Tibial artery (tissue), 4 donors: Measurements from ENCODE around the gene KNDC1.

Source experiments
- DNase-seq, 2 donors: peaks; one replicate each; pipeline ENCODE4 v3.0.0-alpha.2; 2019
- H3K27ac ChIP-seq, 2 donors: fragments of 200-600 bp; sonication (generic) in 1 of 2; 1 replicate in 1 of 2; 2 replicates in 1 of 2; pipeline ENCODE4 v1.5.1; 2018 to 2019; ENCODE audit warnings: mild to moderate bottlenecking in 1 of 2
- H3K27me3 ChIP-seq, 2 donors: fragments of 200-600 bp; sonication (generic) in 1 of 2; one replicate each; pipeline versions ENCODE4 v1.5.1 to v1.6.0; 2016 to 2019
- H3K36me3 ChIP-seq, 3 donors: fragments of 200-600 bp; sonication (generic) in 2 of 3; one replicate each; pipeline ENCODE4 v1.5.1; 2016 to 2019; ENCODE audit warnings: mild to moderate bottlenecking in 2 of 3
- H3K4me1 ChIP-seq, 4 donors: fragments of 200-600 bp; sonication (generic) in 2 of 4; 1 replicate in 3 of 4; 2 replicates in 1 of 4; pipeline ENCODE4 v1.5.1; 2016 to 2019
- H3K4me3 ChIP-seq, 2 donors: fragments of 200-600 bp; sonication (generic) in 1 of 2; 1 replicate in 1 of 2; 2 replicates in 1 of 2; pipeline ENCODE4 v1.5.1; 2018 to 2019; ENCODE audit warnings: mild to moderate bottlenecking in 2 of 2
- H3K9me3 ChIP-seq, 3 donors: fragments of 200-600 bp; sonication (generic) in 1 of 3; one replicate each; pipeline ENCODE4 v1.5.1; 2016 to 2019
- CTCF ChIP-seq, 2 experiments: fragments of 200-600 bp in 1 of 2; fragments of 450-650 bp in 1 of 2; IDR thresholded peaks; one replicate each; pipeline ENCODE4 v1.5.1; 2017 to 2019; ENCODE audit warnings: antibody characterized with exemption in 2 of 2, mild to moderate bottlenecking in 1 of 2, moderate library complexity in 1 of 2
- intact Hi-C: fragments of 100-400 bp; cut with DNase I; formaldehyde crosslinking; loops from one replicate; pipeline ENCODE4 v1.15.0; 2023; ENCODE audit warnings: low total_unique reads

The KNDC1 gene

GRCh38 chr10:133114251-133114650 lies 45.8 kb upstream of the KNDC1 start:
- H3K4me3 ChIP-seq = no peak overlapping the region
- no peak overlapping the region for H3K27ac ChIP-seq
- H3K9me3 ChIP-seq = peaks cover 0 to 10% (median 6%) of the 10 kb centered on the region in 3 donors
- no peak for TF ChIP-seq CTCF (IDR thresholded peaks at IDR 0.05)
- no peak for DNase-seq
- no peaks in the 10 kb centered on the region for H3K36me3 ChIP-seq
- intact Hi-C loops = no loop called here
- H3K27me3 ChIP-seq = peaks cover 0 to 35% of the 10 kb centered on the region in 2 donors
- no peaks in the 10 kb centered on the region for H3K4me1 ChIP-seq

DNA sequence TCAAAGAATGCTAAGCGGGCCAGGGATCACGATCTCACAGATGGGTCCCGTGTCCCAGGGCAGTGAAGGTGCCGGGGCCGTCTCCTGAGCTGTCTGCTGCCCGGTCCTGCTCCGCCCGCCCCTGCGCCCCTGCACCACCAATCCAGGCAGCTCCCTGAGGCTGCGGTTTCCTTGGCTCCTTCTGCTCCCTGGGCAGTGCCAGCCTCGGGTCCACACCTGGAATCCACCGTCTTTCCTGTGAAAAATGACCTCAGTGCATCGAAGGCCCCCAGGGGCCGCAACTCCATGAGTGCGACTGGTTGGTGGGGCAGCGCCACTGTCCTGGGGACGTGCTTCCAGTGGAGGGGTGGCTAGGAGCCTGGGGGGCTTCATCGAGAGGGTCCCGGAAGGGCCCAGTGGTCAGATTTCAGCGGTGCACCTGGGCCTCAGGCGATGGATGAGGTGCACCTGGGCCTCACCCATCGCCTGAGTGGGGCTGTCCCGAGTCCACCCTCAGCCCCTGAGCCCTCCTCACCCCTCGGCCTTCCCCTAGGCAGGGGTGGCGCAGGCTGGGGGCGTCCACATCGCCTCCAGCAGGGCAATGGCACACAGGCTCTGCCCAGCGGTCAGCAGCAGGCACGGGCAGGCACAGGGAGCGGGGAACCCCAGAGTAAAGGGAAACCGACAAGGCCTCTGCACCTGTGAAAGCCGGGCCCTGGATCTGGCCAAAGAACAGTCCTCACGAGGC lies 45.1 kb upstream of the KNDC1 start:
- Histone ChIP-seq H3K27ac (no peak overlapping the region), H3K9me3 (peaks cover 0 to 11% (median 10%) of the 10 kb centered on the region in 3 donors), H3K27me3 (peaks cover 0 to 35% of the 10 kb centered on the region in 2 donors), H3K4me1 (no peaks in the 10 kb centered on the region), H3K4me3 (no peak overlapping the region), H3K36me3 (no peaks in the 10 kb centered on the region)
- intact Hi-C loops = no loop called here
- TF ChIP-seq CTCF (IDR thresholded peaks at IDR 0.05) = no peak
- no peak for DNase-seq

DNA sequence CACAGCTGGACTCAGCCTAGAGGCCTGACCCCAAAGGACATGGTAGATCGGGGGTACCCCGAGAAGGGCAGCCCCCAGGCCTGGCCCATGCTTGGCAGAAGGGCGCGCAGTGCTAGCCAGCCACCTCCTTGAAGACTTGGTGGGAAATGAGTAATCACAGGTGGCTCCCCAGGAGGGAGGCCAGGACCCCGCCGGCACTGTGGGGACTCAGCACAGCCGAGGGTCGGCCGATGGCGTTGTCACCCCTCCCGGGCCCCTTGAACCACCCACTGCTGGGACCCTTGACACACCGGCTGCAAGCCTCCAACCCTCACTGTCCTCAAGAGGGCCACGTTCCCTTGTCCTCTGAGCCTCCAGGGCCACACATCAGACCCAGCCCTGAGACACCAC lies 44.6 kb upstream of the KNDC1 start:
- DNase-seq = no peak
- H3K4me1 ChIP-seq = no peaks in the 10 kb centered on the region
- H3K27me3 ChIP-seq = peaks cover 0 to 35% of the 10 kb centered on the region in 2 donors
- no peak overlapping the region for H3K27ac ChIP-seq
- no peak overlapping the region for H3K4me3 ChIP-seq
- peaks cover 0 to 11% (median 11%) of the 10 kb centered on the region in 3 donors for H3K9me3 ChIP-seq
- TF ChIP-seq CTCF (IDR thresholded peaks at IDR 0.05) = no peak
- intact Hi-C loops = no loop called here
- H3K36me3 ChIP-seq = no peaks in the 10 kb centered on the region

DNA sequence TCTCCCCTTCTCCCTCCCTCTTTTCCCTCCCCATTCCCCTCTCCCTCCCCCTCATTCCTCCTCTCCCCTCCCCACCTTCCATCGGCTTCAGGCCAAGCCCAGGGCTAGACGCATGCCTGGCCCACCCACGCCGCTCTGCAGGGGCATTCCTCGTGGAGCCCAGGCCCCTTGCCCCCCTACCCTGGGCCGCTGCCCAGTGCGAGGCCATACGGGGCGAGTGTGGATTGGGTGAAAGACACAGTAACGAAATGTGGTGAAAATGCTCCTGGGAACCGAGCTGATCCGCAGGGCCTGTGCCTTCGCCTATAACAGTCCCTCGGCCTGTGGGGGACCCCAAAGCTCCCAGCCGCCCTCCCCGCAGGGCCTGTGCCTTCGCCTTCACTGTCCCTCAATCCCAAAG lies 44.0 kb upstream of the KNDC1 start:
- peaks cover 0 to 11% (median 11%) of the 10 kb centered on the region in 3 donors for H3K9me3 ChIP-seq
- intact Hi-C loops = no loop called here
- no peak overlapping the region for H3K4me3 ChIP-seq
- TF ChIP-seq CTCF (IDR thresholded peaks at IDR 0.05) = no peak
- H3K36me3 ChIP-seq = no peaks in the 10 kb centered on the region
- H3K4me1 ChIP-seq = no peaks in the 10 kb centered on the region
- no peak for DNase-seq
- peaks cover 0 to 33% of the 10 kb centered on the region in 2 donors for H3K27me3 ChIP-seq
- H3K27ac ChIP-seq = no peak overlapping the region

- Histone ChIP-seq H3K4me1 (no peaks in the 10 kb centered on the region), H3K9me3 (peaks cover 0 to 11% (median 11%) of the 10 kb centered on the region in 3 donors), H3K27me3 (peaks cover 0 to 33% of the 10 kb centered on the region in 2 donors), H3K4me3 (no peak overlapping the region), H3K36me3 (no peaks in the 10 kb centered on the region), H3K27ac (no peak overlapping the region)
- no peak for TF ChIP-seq CTCF (IDR thresholded peaks at IDR 0.05)
- DNase-seq = no peak
- intact Hi-C loops = no loop called here
Observed at GRCh38 chr10:133116455-133116854, 43.6 kb upstream of the KNDC1 start.
